ENCODE measurements around the gene ADAMTS2.

DNA sequence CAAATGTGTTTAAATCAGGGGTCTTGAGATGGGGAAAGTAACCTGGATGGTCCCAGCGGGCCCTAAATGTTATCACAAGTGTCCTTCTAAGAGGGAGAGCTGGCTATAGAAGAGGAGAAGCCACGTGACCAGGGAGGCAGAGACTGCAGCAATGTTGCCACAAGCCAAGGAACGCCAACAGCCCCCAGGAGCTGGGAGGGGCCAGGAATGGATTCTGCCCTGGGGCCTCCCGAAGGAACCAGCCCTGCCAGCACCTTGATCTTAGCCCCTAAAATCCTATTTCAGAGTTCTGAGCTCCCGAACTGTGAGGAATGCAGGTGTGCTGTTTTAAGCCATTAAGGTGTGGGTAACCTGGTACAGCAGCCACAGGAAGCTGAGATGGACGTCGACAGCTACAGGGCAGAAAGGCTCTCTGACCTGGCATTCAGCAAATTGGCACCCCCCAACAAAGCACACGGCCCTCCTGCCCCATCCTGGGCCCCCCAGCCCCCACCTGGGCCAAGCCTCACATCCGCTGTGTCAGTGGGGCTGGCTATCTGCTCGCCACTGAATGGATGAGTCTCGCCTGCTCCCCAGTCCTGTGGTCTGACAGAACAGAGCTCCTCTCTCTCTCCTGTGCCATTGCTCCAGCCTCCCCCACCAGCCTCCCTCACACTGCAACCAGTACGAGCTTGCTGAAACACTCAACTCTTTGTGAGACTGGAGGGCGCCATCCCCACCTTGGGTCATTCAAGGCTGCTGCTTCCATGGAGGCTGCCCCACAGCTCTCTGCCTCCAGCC lies 78.8 kb downstream of the ADAMTS2 start:
- TF ChIP-seq, protein P1, sequence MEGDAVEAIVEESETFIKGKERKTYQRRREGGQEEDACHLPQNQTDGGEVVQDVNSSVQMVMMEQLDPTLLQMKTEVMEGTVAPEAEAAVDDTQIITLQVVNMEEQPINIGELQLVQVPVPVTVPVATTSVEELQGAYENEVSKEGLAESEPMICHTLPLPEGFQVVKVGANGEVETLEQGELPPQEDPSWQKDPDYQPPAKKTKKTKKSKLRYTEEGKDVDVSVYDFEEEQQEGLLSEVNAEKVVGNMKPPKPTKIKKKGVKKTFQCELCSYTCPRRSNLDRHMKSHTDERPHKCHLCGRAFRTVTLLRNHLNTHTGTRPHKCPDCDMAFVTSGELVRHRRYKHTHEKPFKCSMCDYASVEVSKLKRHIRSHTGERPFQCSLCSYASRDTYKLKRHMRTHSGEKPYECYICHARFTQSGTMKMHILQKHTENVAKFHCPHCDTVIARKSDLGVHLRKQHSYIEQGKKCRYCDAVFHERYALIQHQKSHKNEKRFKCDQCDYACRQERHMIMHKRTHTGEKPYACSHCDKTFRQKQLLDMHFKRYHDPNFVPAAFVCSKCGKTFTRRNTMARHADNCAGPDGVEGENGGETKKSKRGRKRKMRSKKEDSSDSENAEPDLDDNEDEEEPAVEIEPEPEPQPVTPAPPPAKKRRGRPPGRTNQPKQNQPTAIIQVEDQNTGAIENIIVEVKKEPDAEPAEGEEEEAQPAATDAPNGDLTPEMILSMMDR (IDR thresholded peaks at IDR 0.05; ENCODE audit: low read length) = no peak
- TF ChIP-seq EZH2 (IDR thresholded peaks at IDR 0.05; ENCODE audit: borderline replicate concordance, low read length) = no peak

Data from OCI-LY1 (cell line).